ENCODE measurements around the gene CTSL. TPM values are rescaled to one million over a fixed set of nuclear protein-coding genes. Genes with fewer than 3 reads are reported as not detected.

Gene CTSL
- total RNA-seq, 2 donors from 2014 or later = 94.5 to 274 TPM

DNA sequence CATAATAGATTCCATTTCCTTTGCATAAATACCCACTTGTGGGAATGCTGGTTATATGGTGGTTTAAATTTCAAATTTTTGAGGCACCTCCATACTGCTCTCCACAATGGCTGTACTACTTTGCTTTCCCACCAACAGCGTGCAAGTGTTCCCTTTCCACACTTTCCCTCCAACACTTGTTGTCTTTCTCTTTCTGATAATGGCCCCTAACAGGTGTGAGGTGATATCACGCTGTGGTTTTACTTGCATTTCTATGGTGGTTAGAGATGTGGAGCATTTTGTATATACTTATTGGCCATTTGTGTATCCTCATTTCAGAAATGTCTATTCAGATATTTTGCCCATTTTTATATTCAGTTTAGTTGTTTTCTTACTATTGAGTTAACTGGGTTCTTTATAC, 34.6 kb downstream of the CTSL start:
- no peaks in the 10 kb centered on the region for H3K36me3 ChIP-seq
- H3K27ac ChIP-seq = no peak overlapping the region
- no peaks in the 10 kb centered on the region for H3K27me3 ChIP-seq (replicated peaks; ENCODE audit: insufficient read depth)
- ATAC-seq (ENCODE audit: insufficient number of reproducible peaks, low FRiP score, low read depth) = no peak
- DNase-seq (ENCODE audit: low spot score) = no peak
- H3K9me3 ChIP-seq = no peaks in the 10 kb centered on the region
- TF ChIP-seq, protein P1, sequence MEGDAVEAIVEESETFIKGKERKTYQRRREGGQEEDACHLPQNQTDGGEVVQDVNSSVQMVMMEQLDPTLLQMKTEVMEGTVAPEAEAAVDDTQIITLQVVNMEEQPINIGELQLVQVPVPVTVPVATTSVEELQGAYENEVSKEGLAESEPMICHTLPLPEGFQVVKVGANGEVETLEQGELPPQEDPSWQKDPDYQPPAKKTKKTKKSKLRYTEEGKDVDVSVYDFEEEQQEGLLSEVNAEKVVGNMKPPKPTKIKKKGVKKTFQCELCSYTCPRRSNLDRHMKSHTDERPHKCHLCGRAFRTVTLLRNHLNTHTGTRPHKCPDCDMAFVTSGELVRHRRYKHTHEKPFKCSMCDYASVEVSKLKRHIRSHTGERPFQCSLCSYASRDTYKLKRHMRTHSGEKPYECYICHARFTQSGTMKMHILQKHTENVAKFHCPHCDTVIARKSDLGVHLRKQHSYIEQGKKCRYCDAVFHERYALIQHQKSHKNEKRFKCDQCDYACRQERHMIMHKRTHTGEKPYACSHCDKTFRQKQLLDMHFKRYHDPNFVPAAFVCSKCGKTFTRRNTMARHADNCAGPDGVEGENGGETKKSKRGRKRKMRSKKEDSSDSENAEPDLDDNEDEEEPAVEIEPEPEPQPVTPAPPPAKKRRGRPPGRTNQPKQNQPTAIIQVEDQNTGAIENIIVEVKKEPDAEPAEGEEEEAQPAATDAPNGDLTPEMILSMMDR (IDR thresholded peaks at IDR 0.05) = no peak
- no peaks in the 10 kb centered on the region for H3K4me1 ChIP-seq (ENCODE audit: control insufficient read depth in 1 of 2, low read depth in 2 of 2)
- H3K4me3 ChIP-seq = no peak overlapping the region

DNA sequence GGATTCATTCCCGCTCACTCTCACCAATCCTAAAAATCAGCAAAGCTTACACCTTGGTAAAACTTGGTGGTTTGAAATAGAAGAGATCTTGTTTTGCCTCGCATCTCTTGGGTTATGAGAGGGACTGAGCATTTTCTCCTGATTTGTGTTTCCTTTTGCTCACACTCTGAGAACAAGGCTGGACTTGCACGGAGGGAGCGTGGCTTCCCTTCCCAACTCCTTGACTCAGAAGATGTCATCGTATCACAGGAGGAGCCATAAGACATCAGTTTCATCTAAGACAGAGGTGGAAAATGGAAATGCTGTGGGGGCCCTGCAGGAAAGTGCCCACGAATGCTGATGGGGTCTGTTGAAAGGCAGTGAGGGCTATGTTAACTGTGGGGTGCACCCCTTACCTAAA, 37.4 kb downstream of the CTSL start:
- TF ChIP-seq, protein P1 (IDR thresholded peaks at IDR 0.05) = no peak
- H3K4me3 ChIP-seq = no peak overlapping the region
- no peak overlapping the region for H3K27ac ChIP-seq
- no peaks in the 10 kb centered on the region for H3K4me1 ChIP-seq (ENCODE audit: control insufficient read depth in 1 of 2, low read depth in 2 of 2)
- ATAC-seq (ENCODE audit: insufficient number of reproducible peaks, low FRiP score, low read depth) = no peak
- no peak for DNase-seq (ENCODE audit: low spot score)
- no peaks in the 10 kb centered on the region for H3K9me3 ChIP-seq
- H3K36me3 ChIP-seq = no peaks in the 10 kb centered on the region
- no peaks in the 10 kb centered on the region for H3K27me3 ChIP-seq (replicated peaks; ENCODE audit: insufficient read depth)

DNA sequence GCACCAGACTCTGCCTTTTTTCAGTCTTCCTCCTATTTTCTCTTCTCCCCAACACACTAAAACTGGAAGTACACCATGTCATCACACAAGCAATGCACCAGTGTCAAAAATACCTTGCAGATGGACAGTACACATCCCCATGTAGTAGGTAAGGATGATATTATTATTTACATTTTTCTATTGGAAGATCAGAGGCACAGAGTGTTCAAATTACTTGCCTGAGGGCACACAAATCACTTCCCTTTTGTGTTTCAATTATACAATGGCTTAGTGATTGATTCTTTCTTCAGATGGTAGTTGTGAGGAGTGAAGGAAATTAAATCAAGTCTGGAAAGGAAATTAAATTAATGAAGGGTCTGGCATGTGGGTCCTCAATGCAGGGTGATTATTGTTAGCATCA, 39.6 kb downstream of the CTSL start:
- TF ChIP-seq, protein P1 (IDR thresholded peaks at IDR 0.05) = no peak
- H3K9me3 ChIP-seq = no peaks in the 10 kb centered on the region
- ATAC-seq (ENCODE audit: insufficient number of reproducible peaks, low FRiP score, low read depth) (no peak), DNase-seq (ENCODE audit: low spot score) (no peak)
- H3K36me3 ChIP-seq = no peaks in the 10 kb centered on the region
- H3K27me3 ChIP-seq (replicated peaks; ENCODE audit: insufficient read depth) = no peaks in the 10 kb centered on the region
- H3K4me1 ChIP-seq (ENCODE audit: control insufficient read depth in 1 of 2, low read depth in 2 of 2) = no peaks in the 10 kb centered on the region
- no peak overlapping the region for H3K4me3 ChIP-seq
- no peak overlapping the region for H3K27ac ChIP-seq

DNA sequence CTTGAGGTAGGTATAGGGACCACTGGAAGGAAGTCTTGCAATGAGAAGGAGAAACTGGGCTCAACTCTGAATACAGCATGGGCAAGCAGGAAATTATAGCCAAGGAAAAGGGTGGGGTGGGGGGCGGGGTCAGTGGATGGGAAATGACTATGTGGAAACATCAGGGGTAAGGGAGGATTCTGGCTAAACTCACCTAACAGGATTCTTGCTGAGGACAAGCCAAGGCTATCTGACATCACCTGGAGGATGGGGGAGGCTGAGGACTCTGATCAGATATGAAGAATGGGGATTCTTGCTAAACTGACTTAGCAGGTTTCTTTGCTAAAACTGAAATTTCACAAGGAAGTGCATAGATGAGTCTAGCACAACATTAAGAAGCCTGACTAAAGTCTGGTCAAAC, 40.8 kb downstream of the CTSL start:
- DNase-seq (ENCODE audit: low spot score) (no peak), ATAC-seq (ENCODE audit: insufficient number of reproducible peaks, low FRiP score, low read depth) (no peak)
- H3K9me3 ChIP-seq = no peaks in the 10 kb centered on the region
- H3K4me1 ChIP-seq (ENCODE audit: control insufficient read depth in 1 of 2, low read depth in 2 of 2) = no peaks in the 10 kb centered on the region
- no peaks in the 10 kb centered on the region for H3K27me3 ChIP-seq (replicated peaks; ENCODE audit: insufficient read depth)
- no peak overlapping the region for H3K4me3 ChIP-seq
- TF ChIP-seq, protein P1 (IDR thresholded peaks at IDR 0.05) = no peak
- H3K36me3 ChIP-seq = no peaks in the 10 kb centered on the region
- no peak overlapping the region for H3K27ac ChIP-seq

DNA sequence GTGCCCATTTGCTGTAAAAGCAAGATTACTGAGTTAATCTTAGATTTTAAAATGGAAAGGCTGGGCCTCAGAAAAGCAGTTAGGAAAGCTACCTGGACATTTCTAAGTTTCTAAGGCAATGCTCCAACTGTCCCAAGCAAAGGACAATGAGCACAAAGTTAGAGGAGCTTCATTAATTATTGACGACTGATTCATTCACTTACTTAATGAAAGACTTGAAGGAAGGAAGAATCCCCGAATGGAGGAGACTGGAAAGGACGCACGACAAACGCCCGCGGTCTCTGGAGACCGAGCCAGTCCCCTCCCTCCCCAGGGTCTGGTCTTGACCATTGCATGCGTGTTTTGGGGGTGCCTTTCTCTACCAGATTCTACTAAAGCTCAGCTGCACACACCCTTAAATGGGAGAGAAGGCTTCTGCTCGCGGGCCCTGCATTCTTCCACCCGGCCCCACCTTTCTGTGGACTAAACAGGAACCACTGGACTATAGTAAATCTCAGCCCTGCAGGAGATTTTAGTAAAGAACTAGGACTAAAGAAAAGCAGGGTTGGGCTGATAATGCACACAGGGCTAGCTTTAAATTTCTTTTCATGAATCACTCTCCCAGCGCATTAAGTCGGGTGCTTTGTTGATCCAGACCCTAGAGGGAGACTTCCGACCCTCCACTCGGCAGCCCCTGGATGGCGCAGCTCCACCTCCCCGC, 44.8 kb downstream of the CTSL start:
- Histone ChIP-seq H3K36me3 (no peaks in the 10 kb centered on the region), H3K4me3 (no peak overlapping the region), H3K27ac (no peak overlapping the region), H3K27me3 (replicated peaks; ENCODE audit: insufficient read depth) (no peaks in the 10 kb centered on the region), H3K9me3 (no peaks in the 10 kb centered on the region), H3K4me1 (ENCODE audit: control insufficient read depth in 1 of 2, low read depth in 2 of 2) (no peaks in the 10 kb centered on the region)
- no peak for DNase-seq (ENCODE audit: low spot score)
- no peak for ATAC-seq (ENCODE audit: insufficient number of reproducible peaks, low FRiP score, low read depth)
- TF ChIP-seq, protein P1 (IDR thresholded peaks at IDR 0.05) = no peak

Measured in thoracic aorta (tissue), 2 donors.